HG03108 (cell line): ENCODE results near the gene PPP1R13B.
"Not testable (repeated sequence)": the region's sequence is repeated elsewhere in the genome, so short reads cannot be mapped to it uniquely, and the experiment has no call there.

ENCODE experiments used
- ATAC-seq: cut with Tn5 transposase; IDR thresholded peaks from one replicate; pipeline ENCODE4 v1.9.1; 2021; ENCODE audit warnings: moderate library complexity; ENCODE audit not compliant: unreplicated experiment

Gene PPP1R13B

GRCh38 chr14:103861413-103862392 is 14.3 kb upstream of the PPP1R13B start:
- no peak for ATAC-seq

GRCh38 chr14:103859416-103860202 is 12.2 kb upstream of the PPP1R13B start:
- ATAC-seq = no peak

DNA sequence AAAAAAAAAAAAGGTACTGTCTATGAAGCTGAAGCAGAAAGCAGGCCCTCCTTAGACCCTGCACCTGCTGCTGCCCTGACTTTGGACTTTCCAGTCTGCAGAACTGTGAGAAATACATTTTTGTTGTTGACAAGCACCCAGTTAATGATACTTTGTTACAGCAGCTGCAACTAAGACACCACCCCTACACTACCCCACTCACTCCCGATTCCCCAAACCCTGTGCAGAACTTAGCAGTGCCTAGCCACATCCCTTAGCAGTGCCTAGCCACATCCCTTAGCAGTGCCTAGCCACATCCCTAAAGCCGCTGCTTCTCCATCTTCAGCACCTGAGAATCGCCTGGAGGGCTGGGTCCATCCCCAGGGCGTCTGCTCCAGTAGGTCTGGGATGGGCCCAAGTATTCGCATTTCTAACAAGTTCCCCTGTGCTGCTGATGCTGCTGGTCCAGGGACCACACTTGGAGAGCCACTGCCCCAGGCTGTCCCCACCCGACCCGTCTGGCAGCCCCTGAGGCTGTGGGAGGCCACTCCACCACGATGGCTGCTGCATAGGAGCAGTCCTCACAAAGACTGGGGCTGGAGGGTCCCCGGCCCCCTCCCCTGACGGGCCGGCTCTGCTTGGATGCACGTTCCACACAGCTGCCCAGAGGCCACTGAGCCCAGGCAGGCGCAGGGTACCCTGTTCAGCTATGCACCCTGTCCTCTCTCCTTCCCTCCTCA is 10.8 kb upstream of the PPP1R13B start:
- no peak for ATAC-seq

DNA sequence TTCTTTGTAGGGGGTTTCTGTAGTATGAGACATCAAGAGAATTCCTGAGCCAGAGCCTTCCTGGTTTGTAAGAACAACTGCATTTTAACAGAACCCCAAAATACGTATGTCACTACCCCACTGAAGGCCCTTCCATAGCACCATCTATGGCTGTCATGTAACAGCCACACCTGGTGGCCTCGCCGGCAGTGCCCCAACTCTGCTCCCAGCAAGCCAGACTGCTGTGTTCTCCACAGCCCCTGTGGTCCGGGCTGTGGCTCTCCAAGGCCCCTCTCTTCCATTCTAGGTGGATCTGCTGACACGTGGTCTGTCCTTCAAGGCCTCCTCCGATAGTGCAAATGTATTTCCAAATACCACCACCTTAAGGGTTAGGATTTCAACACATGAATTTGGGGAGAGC is 9.9 kb upstream of the PPP1R13B start:
- no peak for ATAC-seq

DNA sequence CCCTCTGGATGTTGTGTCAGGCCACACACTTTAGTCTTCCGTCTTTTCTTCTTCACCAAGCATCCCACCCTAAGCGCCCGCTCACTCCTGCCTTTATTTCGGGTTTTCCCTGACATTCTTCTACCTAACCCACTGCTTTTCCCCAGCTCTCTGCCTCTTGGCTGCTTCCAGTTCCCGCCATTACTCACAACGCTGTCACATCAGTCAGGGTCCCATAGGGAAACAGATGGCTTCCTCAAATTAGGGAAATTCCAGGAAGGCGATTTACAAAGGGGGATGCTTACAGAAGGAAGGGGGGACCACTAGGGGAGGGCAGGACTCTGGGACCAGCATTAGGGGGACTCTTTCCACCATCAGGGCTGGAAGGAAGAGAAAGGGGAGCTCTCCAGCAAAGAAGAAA is 9.2 kb upstream of the PPP1R13B start:
- no peak for ATAC-seq

DNA sequence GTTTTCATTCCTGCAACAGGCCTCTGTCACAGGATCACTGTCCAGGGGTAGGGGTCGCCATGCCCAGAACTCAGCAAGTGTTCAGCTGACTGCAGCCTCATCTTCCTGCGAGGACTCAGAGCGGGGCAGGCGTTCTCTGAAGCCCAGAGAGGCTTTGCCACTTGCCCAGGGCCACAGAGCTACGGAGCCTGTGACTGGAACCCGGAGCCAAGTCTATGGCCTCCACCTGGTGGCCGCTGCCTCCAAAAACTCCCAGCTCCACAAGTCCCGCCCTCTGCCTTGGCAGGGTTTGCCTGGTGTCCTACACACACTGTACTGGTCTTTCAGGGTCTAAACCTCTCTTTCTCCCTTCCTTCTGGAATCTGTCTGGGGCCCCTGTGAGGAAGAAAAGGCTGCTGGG is 8.7 kb upstream of the PPP1R13B start:
- ATAC-seq = no peak

DNA sequence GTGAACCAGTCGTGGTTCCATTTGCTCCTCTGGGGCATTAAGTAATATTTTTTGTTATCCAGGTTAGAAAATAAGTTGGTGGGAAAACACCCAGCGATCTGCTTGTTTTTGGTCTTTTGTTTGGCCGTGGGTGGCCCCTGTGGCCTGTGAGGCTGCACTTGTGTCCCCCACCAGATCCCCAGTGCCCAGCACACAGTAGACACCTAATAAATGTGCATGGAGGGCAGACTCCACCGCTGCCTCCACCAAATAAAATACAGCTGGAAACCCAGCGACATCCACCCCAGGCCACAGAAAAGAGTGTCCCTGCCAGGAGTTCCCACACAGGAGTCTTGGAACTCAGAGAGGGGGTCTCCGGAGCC is 8.3 kb upstream of the PPP1R13B start:
- no peak for ATAC-seq

DNA sequence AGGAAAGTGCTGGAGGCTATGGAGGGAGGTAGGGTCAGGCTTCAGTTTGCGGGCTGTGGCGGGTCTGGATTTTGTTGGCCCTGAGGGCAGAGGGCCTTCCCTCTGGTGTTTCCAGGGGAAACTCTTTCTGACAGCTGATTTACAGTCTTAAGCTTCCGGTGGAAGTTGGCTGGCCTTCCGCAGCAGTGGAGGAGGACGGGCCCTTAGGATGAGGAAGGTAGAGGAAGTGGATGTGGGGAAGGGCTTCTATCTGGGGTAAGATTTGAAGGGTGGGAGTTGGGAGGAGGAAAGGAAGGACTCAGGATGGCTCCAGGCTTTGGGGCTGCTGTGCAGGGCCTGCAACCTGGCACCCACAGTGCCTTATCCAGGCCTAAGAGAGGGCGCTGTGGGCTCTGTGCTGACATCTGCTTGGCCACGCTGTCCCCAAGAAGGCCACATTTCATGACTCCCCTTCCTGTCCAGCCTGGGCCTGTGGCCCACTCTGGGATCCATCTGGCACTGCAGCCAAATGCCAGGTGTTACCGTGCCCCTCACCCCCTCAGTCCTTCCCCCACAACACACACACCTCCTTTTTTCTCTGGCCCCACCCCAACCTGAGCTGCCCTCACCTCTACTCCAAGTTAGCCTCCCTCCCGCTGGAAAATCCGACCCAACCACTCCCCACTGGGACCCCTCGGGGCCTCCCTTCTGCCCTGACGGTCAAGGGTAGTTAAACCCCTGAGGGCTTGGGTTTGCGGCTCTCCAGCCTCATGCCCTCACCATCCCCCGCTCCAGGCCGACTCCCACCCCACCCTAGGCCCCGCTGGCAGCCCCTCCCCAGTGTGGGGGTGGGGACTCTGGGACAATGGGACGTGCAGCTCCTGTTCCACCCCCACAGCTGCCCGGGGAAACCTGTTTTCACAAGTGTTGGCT is 7.7 kb upstream of the PPP1R13B start:
- no peak for ATAC-seq

GRCh38 chr14:103854017-103854808 is 6.8 kb upstream of the PPP1R13B start:
- ATAC-seq = no peak

DNA sequence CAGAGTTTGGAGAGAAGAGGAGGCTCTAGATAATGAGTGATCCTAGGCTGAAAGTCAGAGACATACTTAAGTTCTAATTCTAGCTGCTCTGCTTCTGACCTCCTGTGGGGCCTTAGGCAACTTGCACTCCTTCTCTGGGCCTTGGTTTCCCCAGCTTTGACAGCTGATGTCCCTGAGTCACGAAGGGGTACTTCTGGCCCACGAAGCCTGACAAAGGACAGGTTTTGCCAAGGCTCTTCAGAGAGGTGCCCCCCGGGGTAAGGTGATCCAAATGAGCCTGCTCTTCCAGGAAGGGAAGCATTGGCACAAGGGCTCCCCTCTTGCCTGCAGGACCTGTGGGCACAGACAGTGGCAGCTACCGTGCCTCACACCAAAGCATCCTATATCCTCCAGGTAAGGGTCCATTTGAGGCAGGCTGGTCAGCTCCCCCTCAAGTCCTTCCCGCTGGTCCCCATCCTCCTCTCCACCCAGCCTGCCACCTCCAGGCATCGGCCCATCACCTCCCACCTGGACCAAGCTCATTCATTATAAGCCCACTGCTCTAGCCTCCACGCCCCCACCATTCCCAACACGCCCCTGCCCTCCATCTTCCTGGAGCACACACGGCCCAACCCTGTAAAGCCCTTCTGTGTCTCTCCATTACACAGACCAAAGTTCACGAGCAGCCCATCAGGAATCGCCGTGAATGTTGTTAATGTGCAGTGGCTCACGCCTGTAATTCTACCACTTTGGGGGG is 1.9 kb upstream of the PPP1R13B start:
- ATAC-seq = no peak

GRCh38 chr14:103848175-103849077 is 1.1 kb upstream of the PPP1R13B start:
- ATAC-seq = no peak

DNA sequence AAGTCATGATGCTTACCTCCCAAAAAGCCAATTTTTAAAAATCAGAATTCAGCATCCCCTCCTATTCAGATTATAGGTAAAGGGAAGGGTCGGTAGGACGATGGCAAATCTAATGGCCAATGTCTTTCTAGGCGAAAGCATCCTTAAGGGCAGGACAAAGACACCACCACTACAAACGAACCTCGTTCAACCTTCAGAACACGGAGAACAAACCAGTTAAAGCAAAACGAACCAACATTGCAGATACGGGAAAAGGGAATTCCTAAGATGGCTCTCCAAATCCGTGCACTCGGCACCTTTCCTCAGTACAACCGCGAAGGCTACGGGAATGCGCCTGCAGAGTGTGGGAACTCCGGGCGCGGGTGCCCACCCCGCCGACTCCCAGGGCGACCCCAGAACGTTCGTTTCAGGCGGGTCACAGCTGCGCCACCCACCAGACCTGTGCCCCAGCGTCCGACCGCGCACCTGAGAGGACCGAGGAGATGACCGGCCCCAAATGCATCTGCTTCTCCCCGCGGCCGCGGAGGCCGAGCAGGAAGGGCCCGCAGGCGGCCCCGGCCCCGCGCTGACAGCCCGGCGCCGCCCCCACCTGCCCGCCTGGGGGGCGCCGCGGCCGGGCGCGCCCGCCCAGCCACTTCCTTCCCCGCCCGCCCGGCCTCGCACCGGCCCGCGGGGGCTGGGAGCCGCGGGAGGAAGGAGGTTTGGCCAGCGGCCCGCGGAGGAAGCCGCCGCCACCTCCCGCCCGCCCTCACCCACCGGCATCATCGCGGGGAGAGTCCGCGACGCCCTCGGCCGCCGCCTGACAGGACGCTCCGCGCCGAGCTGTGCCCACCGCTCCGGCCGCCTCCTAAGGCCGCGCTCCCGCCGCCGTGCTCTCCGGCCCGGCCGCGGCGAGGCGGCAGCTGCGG is 578 bp downstream of the PPP1R13B start:
- peak; percentile 22 for ATAC-seq

GRCh38 chr14:103846097-103846496 is 1.3 kb downstream of the PPP1R13B start:
- no peak for ATAC-seq

DNA sequence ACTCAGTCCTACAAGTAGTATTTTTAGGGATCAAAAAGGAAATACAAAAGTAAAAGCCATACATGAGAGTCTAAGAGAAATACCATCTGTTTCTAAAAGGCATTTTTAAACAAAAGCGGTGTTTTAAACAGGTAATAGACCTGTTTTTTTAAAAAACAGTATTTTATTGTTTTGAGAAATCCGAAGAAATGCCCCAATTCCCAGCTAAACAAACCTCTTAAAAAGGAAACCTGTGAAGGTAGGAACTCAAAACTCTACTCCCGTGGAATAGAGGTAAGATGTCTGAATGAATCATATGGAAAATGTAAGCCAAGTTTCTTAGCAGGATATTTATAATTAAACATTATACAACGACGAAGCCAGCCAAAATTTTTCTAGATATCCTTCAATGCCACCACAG is 2.0 kb downstream of the PPP1R13B start:
- ATAC-seq = no peak

DNA sequence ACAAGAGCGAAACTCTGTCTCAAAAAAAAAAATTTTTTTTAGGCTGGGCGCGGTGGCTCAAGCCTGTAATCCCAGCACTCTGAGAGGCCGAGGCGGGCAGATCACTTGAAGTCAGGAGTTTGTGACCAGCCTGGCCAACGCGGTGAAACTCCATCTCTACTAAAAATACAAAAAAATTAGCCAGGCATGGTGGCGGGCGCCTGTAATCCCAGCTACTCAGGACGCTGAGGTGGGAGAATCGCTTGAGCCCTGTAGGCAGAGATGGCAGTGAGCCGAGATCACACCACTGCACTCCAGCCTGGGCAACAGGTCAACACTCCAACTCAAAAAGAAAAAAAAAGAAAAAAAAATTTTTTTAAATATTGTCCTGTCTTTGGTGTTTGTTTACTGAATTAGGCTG is 6.1 kb downstream of the PPP1R13B start:
- not testable (repeated sequence) for ATAC-seq

GRCh38 chr14:103840014-103840413 is 7.4 kb downstream of the PPP1R13B start:
- no peak for ATAC-seq

DNA sequence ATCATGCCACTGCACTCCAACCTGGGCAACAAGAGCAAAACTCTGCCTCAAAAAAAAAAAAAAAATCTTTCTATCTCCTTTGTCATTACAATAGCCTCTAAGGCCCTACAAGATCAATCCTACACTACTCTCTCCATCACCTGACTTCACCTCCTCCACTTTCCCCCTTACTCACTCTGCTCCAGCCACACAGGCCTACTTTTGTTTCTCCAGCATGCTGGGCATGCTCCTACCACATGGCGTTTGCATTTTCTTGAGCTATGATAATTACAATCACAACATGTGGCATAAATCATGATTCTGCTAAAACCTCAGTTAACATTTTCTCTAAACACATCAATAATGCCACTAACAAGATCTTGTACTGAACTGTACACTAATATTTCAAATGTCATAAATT is 7.8 kb downstream of the PPP1R13B start:
- ATAC-seq = no peak
